GOT3 (cell line): ENCODE data around the gene PPP1R36.
A peak's percentile ranks its signal among the peaks of the same experiment; 100 is the strongest.
"Not testable (repeated sequence)": the region's sequence is repeated elsewhere in the genome, so short reads cannot be mapped to it uniquely, and the experiment has no call there.

Experiments used
- DNase-seq: peaks from one replicate; lab custom pipeline; 2025; ENCODE audit warnings: mixed read lengths; lab: John Stamatoyannopoulos, UW

PPP1R36 gene, protein sequence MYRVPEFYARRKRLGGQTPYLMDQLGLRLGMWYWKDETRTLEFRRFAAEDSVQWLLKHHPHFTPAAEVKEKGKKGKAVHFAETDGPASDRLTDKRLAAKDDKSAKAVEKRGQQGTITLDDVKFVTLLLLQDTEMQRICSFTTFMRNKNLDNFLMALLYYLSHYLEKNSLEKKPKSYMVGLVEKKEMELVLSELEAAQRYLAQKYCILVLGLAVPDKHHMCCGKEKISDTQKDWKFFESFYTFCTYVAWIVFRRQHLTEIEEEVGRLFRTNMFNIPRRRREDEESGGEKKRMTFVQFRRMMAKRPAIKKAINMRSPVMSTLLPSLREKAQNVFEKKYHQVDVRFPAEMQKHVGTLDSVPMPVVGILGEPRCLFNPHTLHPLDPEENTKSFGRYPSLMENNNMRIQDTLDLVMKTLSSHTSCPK

GRCh38 chr14:64549791-64550620 is at the start of gene PPP1R36:
TSS of gene PPP1R36 (plus strand) at chr14:64549961. CDS start at chr14:64549998, 37 bp downstream.
- no peak for DNase-seq

- no peak for DNase-seq
These were observed 49.7 kb upstream of the PPP1R36 start for GRCh38 chr14:64500088-64500487.

- DNase-seq, result no peak
These were observed 48.2 kb upstream of the PPP1R36 start for GRCh38 chr14:64501411-64502171.

- DNase-seq, result no peak
These were observed 47.3 kb upstream of the PPP1R36 start for GRCh38 chr14:64502456-64502855.

- DNase-seq, result no peak
These were observed 46.8 kb upstream of the PPP1R36 start for GRCh38 chr14:64502887-64503433.

GRCh38 chr14:64503434-64504309 is 46.1 kb upstream of the PPP1R36 start, which contains the start of gene ZBTB25:
TSS of gene ZBTB25 (minus strand) at chr14:64503838. CDS start at chr14:64490533, 13,305 bp downstream.
- DNase-seq, result peak; percentile 71

GRCh38 chr14:64504310-64504896 is 45.4 kb upstream of the PPP1R36 start, which contains the start of gene ZBTB1:
TSS of gene ZBTB1 (plus strand) at chr14:64504770. CDS start at chr14:64521505, 16,735 bp downstream.
- DNase-seq, result peak; percentile 55

- DNase-seq, result peak; percentile 21
These were observed 44.6 kb upstream of the PPP1R36 start for GRCh38 chr14:64504897-64505794.

- DNase-seq, result no peak
These were observed 43.0 kb upstream of the PPP1R36 start for GRCh38 chr14:64506721-64507120.

- no peak for DNase-seq
These were observed 42.2 kb upstream of the PPP1R36 start for GRCh38 chr14:64507376-64508156.

- DNase-seq, result no peak
These were observed 41.5 kb upstream of the PPP1R36 start for GRCh38 chr14:64508215-64508776.

DNA sequence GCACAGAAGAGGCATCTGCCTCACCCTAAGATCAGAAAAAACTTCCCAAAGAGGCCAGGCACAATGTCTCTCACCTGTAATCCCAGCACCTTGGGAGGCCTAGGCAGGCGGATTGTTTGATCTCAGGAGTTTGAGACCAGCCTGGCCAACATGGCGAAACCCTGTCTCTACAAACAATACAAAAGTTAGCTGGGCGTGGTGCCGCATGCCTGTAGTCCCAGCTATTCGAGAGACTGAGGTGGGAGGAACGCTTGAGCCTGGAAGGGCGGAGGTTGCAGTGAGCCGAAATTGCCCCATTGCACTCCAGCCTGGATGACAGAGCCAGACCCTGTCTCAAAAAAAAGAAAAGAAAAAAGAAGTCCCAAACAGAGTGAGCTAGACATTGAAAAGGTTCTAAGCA is 40.7 kb upstream of the PPP1R36 start:
- no peak for DNase-seq

GRCh38 chr14:64510825-64511671 is 38.7 kb upstream of the PPP1R36 start:
- no peak for DNase-seq

GRCh38 chr14:64513271-64513670 is 36.5 kb upstream of the PPP1R36 start:
- DNase-seq, result no peak

GRCh38 chr14:64515053-64515452 is 34.7 kb upstream of the PPP1R36 start:
- DNase-seq, result no peak

DNA sequence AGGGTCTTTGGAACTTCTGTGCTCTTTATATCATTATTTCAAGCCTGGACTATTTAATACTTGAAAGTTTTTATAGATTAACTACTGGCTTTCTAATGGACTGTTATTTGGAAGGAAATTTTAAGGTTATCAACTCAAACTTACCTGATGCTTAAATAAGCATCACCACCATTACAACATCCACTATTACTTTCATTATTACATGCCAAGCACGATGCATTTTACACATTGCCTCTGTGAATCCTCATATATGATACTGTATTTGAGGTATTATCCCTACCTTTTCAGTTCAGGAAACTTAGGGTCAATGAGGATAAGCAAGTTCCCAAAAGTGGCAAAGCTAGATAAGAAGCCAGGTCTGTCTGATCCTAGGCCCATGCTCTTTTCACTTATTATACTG is 32.8 kb upstream of the PPP1R36 start:
- no peak for DNase-seq

- not testable (repeated sequence) for DNase-seq
These were observed 32.1 kb upstream of the PPP1R36 start for GRCh38 chr14:64517667-64518066.
